ENCODE data around the gene TSPAN3. TPM values are rescaled to one million over a fixed set of nuclear protein-coding genes. Genes with fewer than 3 reads are reported as not detected.

Gene TSPAN3
- total RNA-seq, 1 donor from 2014 or later, result 223 TPM

- no peaks in the 10 kb centered on the region for H3K9me3 Mint-ChIP-seq (ENCODE audit: unreplicated experiment)
- H3K4me3 Mint-ChIP-seq (ENCODE audit: unreplicated experiment), result no peak overlapping the region
- FAIRE-seq, result no peak
- Histone ChIP-seq H3K27me3 (ENCODE audit: insufficient read depth, low read length) (no peaks in the 10 kb centered on the region), H3K79me2 (ENCODE audit: insufficient read depth, low read length) (peaks cover 34% of the 10 kb centered on the region), H2AFZ (ENCODE audit: low read depth, low read length) (no peak overlapping the region), H3K4me1 (ENCODE audit: insufficient read depth, low read length) (peaks cover 1% of the 10 kb centered on the region), H3K9me3 (ENCODE audit: insufficient read depth, low read depth, low read length) (no peaks in the 10 kb centered on the region), H3K27ac (ENCODE audit: low read depth, low read length) (no peak overlapping the region), H3K36me3 (ENCODE audit: insufficient read depth, low read length) (peaks cover 11% of the 10 kb centered on the region), H4K20me1 (ENCODE audit: insufficient read depth, low read length) (peaks cover 37% of the 10 kb centered on the region), H3K4me3 (ENCODE audit: insufficient read depth, low read depth, low read length) (no peak overlapping the region), H3K4me2 (ENCODE audit: low read length) (no peak overlapping the region), H3K9ac (ENCODE audit: low read length) (no peak overlapping the region)
- no peak overlapping the region for H3K27ac Mint-ChIP-seq (ENCODE audit: unreplicated experiment)
- peaks cover 9% of the 10 kb centered on the region for H3K4me1 Mint-ChIP-seq (ENCODE audit: low read depth, unreplicated experiment)
- H3K36me3 Mint-ChIP-seq (ENCODE audit: low read depth, unreplicated experiment), result peaks cover 15% of the 10 kb centered on the region
- H3K27me3 Mint-ChIP-seq (ENCODE audit: low read depth, unreplicated experiment), result no peaks in the 10 kb centered on the region
- DNase-seq (ENCODE audit: low read depth), result no peak
- TF ChIP-seq CTCF (IDR thresholded peaks at IDR 0.05; ENCODE audit: insufficient read depth, low read depth, low read length) (no peak), EZH2 (IDR thresholded peaks at IDR 0.05; ENCODE audit: insufficient read depth, low read length) (no peak)
These were observed 18.4 kb downstream of the TSPAN3 start for GRCh38 chr15:77052556-77052955.

GRCh38 chr15:77048135-77048876 lies 22.6 kb downstream of the TSPAN3 start:
- Histone ChIP-seq H3K9ac (ENCODE audit: low read length) (no peak overlapping the region), H3K36me3 (ENCODE audit: insufficient read depth, low read length) (peaks cover 26% of the 10 kb centered on the region), H3K27ac (ENCODE audit: low read depth, low read length) (no peak overlapping the region), H3K4me2 (ENCODE audit: low read length) (no peak overlapping the region), H2AFZ (ENCODE audit: low read depth, low read length) (no peak overlapping the region), H3K4me3 (ENCODE audit: insufficient read depth, low read depth, low read length) (no peak overlapping the region), H3K9me3 (ENCODE audit: insufficient read depth, low read depth, low read length) (no peaks in the 10 kb centered on the region), H3K27me3 (ENCODE audit: insufficient read depth, low read length) (no peaks in the 10 kb centered on the region), H3K79me2 (ENCODE audit: insufficient read depth, low read length) (no peaks in the 10 kb centered on the region), H3K4me1 (ENCODE audit: insufficient read depth, low read length) (no peaks in the 10 kb centered on the region), H4K20me1 (ENCODE audit: insufficient read depth, low read length) (peaks cover 9% of the 10 kb centered on the region)
- H3K27me3 Mint-ChIP-seq (ENCODE audit: low read depth, unreplicated experiment), result no peaks in the 10 kb centered on the region
- H3K4me1 Mint-ChIP-seq (ENCODE audit: low read depth, unreplicated experiment), result no peaks in the 10 kb centered on the region
- H3K27ac Mint-ChIP-seq (ENCODE audit: unreplicated experiment), result no peak overlapping the region
- H3K4me3 Mint-ChIP-seq (ENCODE audit: unreplicated experiment), result no peak overlapping the region
- DNase-seq (ENCODE audit: low read depth) (no peak), FAIRE-seq (no peak)
- TF ChIP-seq CTCF (IDR thresholded peaks at IDR 0.05; ENCODE audit: insufficient read depth, low read depth, low read length), result no peak
- no peak for TF ChIP-seq EZH2 (IDR thresholded peaks at IDR 0.05; ENCODE audit: insufficient read depth, low read length)
- H3K9me3 Mint-ChIP-seq (ENCODE audit: unreplicated experiment), result no peaks in the 10 kb centered on the region
- peaks cover 31% of the 10 kb centered on the region for H3K36me3 Mint-ChIP-seq (ENCODE audit: low read depth, unreplicated experiment)

Measured in astrocyte (in vitro differentiated cells and primary cell).